K562 (cell line): Measurements from ENCODE around the gene NUP43. TPM values are rescaled to one million over a fixed set of nuclear protein-coding genes. Genes with fewer than 3 reads are reported as not detected.

Experiments
- BRD4 ChIP-seq: fragments of 200-600 bp; sonication (generic); IDR thresholded peaks from 2 replicates; pipeline ENCODE4 v1.6.1; 2017; ENCODE audit warnings: inconsistent platforms
- E4F1 ChIP-seq: fragments of 250-450 bp; sonication (Bioruptor Pico); IDR thresholded peaks from 2 replicates; pipeline ENCODE4 v1.5.0; 2021; ENCODE audit warnings: mild to moderate bottlenecking, borderline replicate concordance
- EGR1 ChIP-seq: fragments of 450-650 bp; conservative IDR thresholded peaks from 2 replicates; pipeline ENCODE4 v1.6.1; 2017; ENCODE audit warnings: mild to moderate bottlenecking
- EHMT2 ChIP-seq: fragments of 450-650 bp; IDR thresholded peaks from 2 replicates; pipeline ENCODE4 v1.6.1; 2018; ENCODE audit warnings: antibody characterized with exemption
- GMEB1 ChIP-seq: fragments of 250-450 bp; sonication (Bioruptor Pico); IDR thresholded peaks from 2 replicates; pipeline ENCODE4 v1.4.0; 2020; ENCODE audit warnings: mild to moderate bottlenecking
- HLTF ChIP-seq: fragments of 450-650 bp; IDR thresholded peaks from 2 replicates; pipeline ENCODE4 v1.6.1; 2016
- MIER1 ChIP-seq: fragments of 450-650 bp; IDR thresholded peaks from 2 replicates; pipeline ENCODE4 v1.6.1; 2016; ENCODE audit warnings: antibody characterized with exemption, mild to moderate bottlenecking, low read depth
- SMARCA4 ChIP-seq: fragments of 450-650 bp; IDR thresholded peaks from 2 replicates; pipeline ENCODE4 v1.6.1; 2016
- SRSF3 ChIP-seq: fragments of 200-400 bp; formaldehyde crosslinking; IDR thresholded peaks from 2 replicates; pipeline ENCODE4 v1.6.1; 2016; ENCODE audit warnings: mild to moderate bottlenecking, low read length, moderate library complexity; ENCODE audit not compliant: insufficient read depth
- STAT5B ChIP-seq: fragments of 250-450 bp; sonication (Bioruptor Pico); IDR thresholded peaks from 2 replicates; pipeline ENCODE4 v1.8.0; 2021; ENCODE audit warnings: mild to moderate bottlenecking, inconsistent platforms
- UBTF ChIP-seq, 2 experiments: IDR thresholded peaks; 2 replicates each; pipeline ENCODE4 v1.6.1; 2012; ENCODE audit warnings: improper control_type of control experiment in 2 of 2, low read depth in 2 of 2, low read length in 2 of 2, borderline replicate concordance in 1 of 2
- XRCC4 ChIP-seq: IDR thresholded peaks from one replicate; pipeline ENCODE4 v1.6.1; 2011; ENCODE audit not compliant: insufficient read depth, insufficient read length; ENCODE audit errors: extremely low read depth
- XRCC5 ChIP-seq: fragments of 200-400 bp; formaldehyde crosslinking; IDR thresholded peaks from 2 replicates; pipeline ENCODE4 v1.6.1; 2017; ENCODE audit warnings: low read depth, mild to moderate bottlenecking, low read length
- ZBTB26 ChIP-seq: fragments of 450-650 bp; formaldehyde crosslinking; IDR thresholded peaks from 2 replicates; pipeline ENCODE4 v1.4.0; 2022; ENCODE audit warnings: missing genetic modification characterization
- ZNF12 ChIP-seq: sonication (generic); formaldehyde crosslinking; IDR thresholded peaks from 2 replicates; pipeline ENCODE4 v1.4.0; 2020; ENCODE audit warnings: mild to moderate bottlenecking, missing genetic modification reagents
- ZNF316 ChIP-seq: fragments of 450-650 bp; IDR thresholded peaks from 2 replicates; pipeline ENCODE4 v1.6.1; 2016
- ZNF551 ChIP-seq: fragments of 250-450 bp; sonication (Bioruptor Pico); IDR thresholded peaks from 2 replicates; pipeline ENCODE4 v1.5.0; 2021; ENCODE audit warnings: mild to moderate bottlenecking, moderate library complexity
- ZNF589 ChIP-seq: fragments of 200-800 bp; sonication (Bioruptor generic); IDR thresholded peaks from 2 replicates; pipeline ENCODE4 v1.6.1; 2016; ENCODE audit warnings: low read depth, missing genetic modification characterization, missing compliant biosample characterization
- ZNF668 ChIP-seq: fragments of 250-450 bp; sonication (Bioruptor Pico); IDR thresholded peaks from 2 replicates; pipeline ENCODE4 v1.8.0; 2022; ENCODE audit warnings: mild to moderate bottlenecking, inconsistent platforms
- ZNF764 ChIP-seq: fragments of 250-450 bp; sonication (Bioruptor Pico); IDR thresholded peaks from 2 replicates; pipeline ENCODE4 v1.4.0; 2020; ENCODE audit warnings: low read depth, mild to moderate bottlenecking, moderate library complexity
- polyA plus RNA-seq, 8 experiments: library from polyadenylated mRNA; depleted of rRNA in 4 of 8; stranded (reverse) in 5 of 8; unstranded in 3 of 8; fragments of >200 nt; fragmentation: Nextera tagmentation in 2 of 8; fragmentation: Illumina TruSeq in 1 of 8; extraction: Ambion mirVana in 2 of 8; extraction: Trizol in 1 of 8; gene quantifications; 2 replicates each; pipeline versions ENCODE4 v1.2.1 to v1.2.3, GENCODE V29; 2011 to 2014; ENCODE audit warnings: inconsistent platforms in 1 of 8, missing spikeins in 1 of 8
- total RNA-seq, 7 experiments: library from RNA; depleted of rRNA in 6 of 7; stranded (reverse); fragments of >200 nt in 6 of 7; fragmentation: Illumina TruSeq in 2 of 7; extraction: Trizol in 2 of 7; gene quantifications; 2 replicates each; pipeline versions ENCODE4 v1.2.1 to v1.2.3, GENCODE V29; 2011 to 2021; ENCODE audit warnings: low replicate concordance in 1 of 7

Gene NUP43
- total and polyA plus RNA-seq, 9 of the 15 experiments (the other 6 are each of a cell fraction or from before 2014, with no cell fraction given), result 28.9 to 136 (median 67.4) TPM

GRCh38 chr6:149750136-149750609 lies 3.8 kb upstream of the NUP43 start (continued):
- TF ChIP-seq STAT5B (CRISPR knock-in tag) (no peak), MIER1 (no peak; the same call in 1 of the 2 replicates), UBTF (IDR thresholded peaks at IDR 0.05; ENCODE audit: borderline replicate concordance in 1 of 2, low read depth in 2 of 2, low read length in 2 of 2) (no peak), ZBTB26 (no peak), HLTF (no peak), ZNF551 (CRISPR knock-in tag) (no peak), XRCC4 (no peak), EHMT2 (no peak), ZNF316 (no peak), ZNF12 (CRISPR knock-in tag) (no peak), ZNF764 (no peak), EGR1 (peak; percentile 54), BRD4 (no peak), ZNF589 (CRISPR knock-in tag) (no peak), ZNF668 (CRISPR knock-in tag) (no peak), E4F1 (CRISPR knock-in tag) (no peak), SRSF3 (no peak), XRCC5 (0 out of 2 replicates have a peak, but pooled peaks have one; percentile 47), GMEB1 (no peak), SMARCA4 (peak; percentile 60)
